ENCODE results near the gene GON4L. TPM values are rescaled to one million over a fixed set of nuclear protein-coding genes. Genes with fewer than 3 reads are reported as not detected.
"Not testable (repeated sequence)": the region's sequence is repeated elsewhere in the genome, so short reads cannot be mapped to it uniquely, and the experiment has no call there.

The GON4L gene
- total RNA-seq, 4 donors from 2014 or later: 12.2 to 32.8 (median 18.7) TPM

DNA sequence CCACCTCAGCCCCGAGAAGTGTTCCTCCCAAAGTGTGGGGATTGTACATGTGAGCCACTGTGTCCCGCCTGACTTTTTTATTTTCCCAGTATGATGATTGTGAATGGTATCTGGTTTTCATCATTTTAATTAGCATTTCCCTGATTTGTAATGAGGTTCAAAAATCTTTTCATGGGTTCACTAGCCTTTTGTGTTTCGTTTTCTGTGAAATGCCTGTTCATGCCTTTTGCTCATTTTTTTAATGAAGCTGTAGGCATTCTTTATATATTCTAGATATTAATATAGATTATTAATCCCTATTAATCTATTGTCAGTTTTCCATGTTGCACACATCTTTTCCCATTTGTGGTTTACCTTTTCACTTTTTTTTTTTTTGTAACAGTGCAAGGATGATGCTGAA lies 147.6 kb downstream of the GON4L start:
- peaks cover 0 to 36% (median 0%) of the 10 kb centered on the region in 3 donors for H3K36me3 ChIP-seq
- no peak for DNase-seq
- peaks cover 0 to 20% (median 0%) of the 10 kb centered on the region in 3 donors for H3K4me1 ChIP-seq
- TF ChIP-seq, protein P1, sequence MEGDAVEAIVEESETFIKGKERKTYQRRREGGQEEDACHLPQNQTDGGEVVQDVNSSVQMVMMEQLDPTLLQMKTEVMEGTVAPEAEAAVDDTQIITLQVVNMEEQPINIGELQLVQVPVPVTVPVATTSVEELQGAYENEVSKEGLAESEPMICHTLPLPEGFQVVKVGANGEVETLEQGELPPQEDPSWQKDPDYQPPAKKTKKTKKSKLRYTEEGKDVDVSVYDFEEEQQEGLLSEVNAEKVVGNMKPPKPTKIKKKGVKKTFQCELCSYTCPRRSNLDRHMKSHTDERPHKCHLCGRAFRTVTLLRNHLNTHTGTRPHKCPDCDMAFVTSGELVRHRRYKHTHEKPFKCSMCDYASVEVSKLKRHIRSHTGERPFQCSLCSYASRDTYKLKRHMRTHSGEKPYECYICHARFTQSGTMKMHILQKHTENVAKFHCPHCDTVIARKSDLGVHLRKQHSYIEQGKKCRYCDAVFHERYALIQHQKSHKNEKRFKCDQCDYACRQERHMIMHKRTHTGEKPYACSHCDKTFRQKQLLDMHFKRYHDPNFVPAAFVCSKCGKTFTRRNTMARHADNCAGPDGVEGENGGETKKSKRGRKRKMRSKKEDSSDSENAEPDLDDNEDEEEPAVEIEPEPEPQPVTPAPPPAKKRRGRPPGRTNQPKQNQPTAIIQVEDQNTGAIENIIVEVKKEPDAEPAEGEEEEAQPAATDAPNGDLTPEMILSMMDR (IDR thresholded peaks at IDR 0.05): no peak
- TF ChIP-seq POLR2A (IDR thresholded peaks at IDR 0.05): no peak
- H3K27me3 ChIP-seq: no peaks in the 10 kb centered on the region
- no peak overlapping the region for H3K27ac ChIP-seq
- no peaks in the 10 kb centered on the region for H3K9me3 ChIP-seq
- H3K4me3 ChIP-seq: no peak overlapping the region
- intact Hi-C loops (cut with DNase I): no loop called here
- WGBS, 2 donors: 92% methylated on average over 3 of the region's 3 CpGs

DNA sequence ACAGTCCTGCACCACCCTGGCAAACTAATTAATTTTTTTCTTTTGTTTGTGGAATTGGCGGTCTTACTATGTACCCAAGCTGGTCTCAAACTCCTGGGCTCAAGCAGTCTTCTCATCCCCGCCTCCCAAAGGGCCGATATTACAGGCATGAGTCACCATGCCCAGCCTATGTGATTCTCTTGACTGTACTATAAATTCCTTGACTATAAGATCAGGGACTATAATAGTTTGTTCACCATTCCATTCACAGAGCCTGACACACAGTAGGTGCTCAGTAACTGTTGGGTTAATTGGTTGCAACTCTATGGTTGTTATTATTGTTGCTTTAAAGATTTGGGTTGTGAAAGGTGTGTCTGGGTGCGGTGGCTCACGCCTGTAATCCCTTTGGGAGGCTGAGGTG lies 150.9 kb downstream of the GON4L start:
- H3K36me3 ChIP-seq: peaks cover 0 to 21% (median 0%) of the 10 kb centered on the region in 3 donors
- no peaks in the 10 kb centered on the region for H3K27me3 ChIP-seq
- H3K9me3 ChIP-seq: no peaks in the 10 kb centered on the region
- no peak for DNase-seq
- intact Hi-C loops (cut with DNase I): no loop called here
- no peak overlapping the region for H3K27ac ChIP-seq
- peaks cover 0 to 19% (median 0%) of the 10 kb centered on the region in 3 donors for H3K4me1 ChIP-seq
- no peak overlapping the region for H3K4me3 ChIP-seq
- TF ChIP-seq, protein P1 (IDR thresholded peaks at IDR 0.05): no peak
- no peak for TF ChIP-seq POLR2A (IDR thresholded peaks at IDR 0.05)
- 73 to 81% methylated on average over 5 of the region's 5 CpGs for WGBS, 2 donors

DNA sequence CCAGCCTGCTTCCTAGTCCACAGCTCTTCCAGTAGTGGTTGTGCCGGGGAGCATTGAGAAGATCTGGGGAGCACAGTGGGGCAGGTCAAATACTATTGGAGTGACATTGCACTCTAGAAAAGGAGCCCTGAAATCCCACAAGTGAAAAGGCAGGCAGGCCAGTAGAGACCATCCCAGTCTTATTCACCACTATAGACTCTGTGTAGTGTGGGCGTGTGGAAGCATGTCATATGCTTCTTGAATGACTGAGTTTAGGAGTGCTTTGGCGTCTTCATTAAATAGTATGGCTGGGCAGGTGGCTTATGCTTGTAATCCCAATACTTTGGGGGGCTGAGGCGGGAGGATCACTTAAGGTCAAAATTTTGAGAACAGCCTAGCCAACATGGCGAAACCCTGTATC lies 152.6 kb downstream of the GON4L start:
- H3K36me3 ChIP-seq; H3K27ac ChIP-seq; H3K9me3 ChIP-seq; H3K27me3 ChIP-seq; DNase-seq; H3K4me3 ChIP-seq; intact Hi-C loops (cut with DNase I): not testable (repeated sequence)
- peaks cover 0 to 17% (median 0%) of the 10 kb centered on the region in 3 donors for H3K4me1 ChIP-seq
- 59 to 72% methylated on average over 5 of the region's 5 CpGs for WGBS, 2 donors

DNA sequence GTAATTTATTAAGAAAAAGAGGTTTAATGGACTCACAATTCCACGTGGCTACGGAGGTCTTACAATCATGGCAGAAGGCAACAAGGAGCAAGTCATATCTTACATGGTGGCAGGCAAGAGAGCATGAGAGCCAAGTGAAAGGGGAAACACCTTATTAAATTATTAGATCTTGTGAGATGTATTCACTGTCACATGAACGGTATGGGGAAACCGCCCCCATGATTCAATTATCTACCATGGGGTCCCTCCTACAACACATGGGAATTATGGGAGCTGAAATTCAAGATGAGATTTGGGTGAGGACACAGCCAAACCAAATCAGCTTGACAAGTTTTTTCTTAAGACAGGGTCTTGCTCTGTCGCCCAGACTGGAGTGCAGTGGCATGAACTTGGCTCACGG lies 153.8 kb downstream of the GON4L start:
- Histone ChIP-seq H3K9me3 (no peaks in the 10 kb centered on the region), H3K4me3 (no peak overlapping the region), H3K36me3 (no peaks in the 10 kb centered on the region), H3K27ac (no peak overlapping the region), H3K27me3 (no peaks in the 10 kb centered on the region), H3K4me1 (peaks cover 0 to 17% (median 0%) of the 10 kb centered on the region in 3 donors)
- no peak for DNase-seq
- 84 to 88% methylated on average over 6 of the region's 6 CpGs for WGBS, 2 donors
- TF ChIP-seq, protein P1 (IDR thresholded peaks at IDR 0.05): no peak
- TF ChIP-seq POLR2A (IDR thresholded peaks at IDR 0.05): no peak
- intact Hi-C loops (cut with DNase I): no loop called here

DNA sequence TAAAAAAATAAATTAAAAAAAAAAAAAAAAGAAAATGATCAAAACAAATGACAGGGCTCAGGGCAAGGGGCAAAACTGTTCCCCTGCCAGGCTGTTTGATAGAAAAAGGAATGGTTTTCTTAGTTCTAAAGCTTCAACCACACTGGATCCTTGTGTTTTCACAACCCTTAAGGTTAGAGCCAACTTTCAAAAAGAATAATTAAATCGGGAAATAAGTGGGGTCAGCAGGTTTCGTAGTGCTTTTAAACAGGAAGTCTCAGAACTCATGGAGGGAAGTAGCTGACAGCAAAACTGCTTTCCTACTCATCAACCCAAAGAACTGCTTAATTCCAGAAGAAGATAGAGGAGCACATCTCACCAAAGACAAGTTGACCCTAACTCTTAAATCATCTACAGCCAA lies 155.3 kb downstream of the GON4L start:
- peaks cover 0 to 17% (median 0%) of the 10 kb centered on the region in 3 donors for H3K4me1 ChIP-seq
- H3K9me3 ChIP-seq; intact Hi-C loops (cut with DNase I); H3K4me3 ChIP-seq; DNase-seq; H3K27me3 ChIP-seq; H3K36me3 ChIP-seq; H3K27ac ChIP-seq: not testable (repeated sequence)
- WGBS, 2 donors: 46 to 47% methylated on average over 2 of the region's 2 CpGs

Small RNA genes within 50 kb of the gene (small RNA-seq; reads per million reads assigned to genes)
- gene RF00015: 0 reads per million in 4 donors

Other genes with a start within 250 kb of the GON4L start
- 10 to 100 TPM in 3 of 4 donors, 1 to 10 TPM in 1; 2.6 to 17.9 (median 13.6) TPM for gene MSTO1, start 247.0 kb downstream of the GON4L start, total RNA-seq
- 10 to 100 TPM; 37.8 to 91.6 (median 63.5) TPM for gene YY1AP1, start 168.4 kb downstream of the GON4L start, total RNA-seq
- 100 to 1,000 TPM in 1 of 4 donors, 10 to 100 TPM in 3; 59.9 to 144 (median 78.5) TPM for gene DAP3, start 168.1 kb downstream of the GON4L start, total RNA-seq
- 1 to 10 TPM in 3 of 4 donors, under 1 TPM in 1; 0.87 to 5.3 (median 2.7) TPM for gene SYT11, start 2.4 kb upstream of the GON4L start, total RNA-seq
- 10 to 100 TPM; 35.3 to 55.4 (median 42.6) TPM for gene RIT1, start 54.1 kb upstream of the GON4L start, total RNA-seq
- gene KHDC4, start 77.2 kb upstream of the GON4L start, total RNA-seq: 10 to 100 TPM; 12.4 to 48.1 (median 33.9) TPM
- not detected for gene RXFP4, start 84.4 kb upstream of the GON4L start, total RNA-seq
- 10 to 100 TPM; 22.6 to 38.3 (median 27.5) TPM for gene ARHGEF2, start 121.3 kb upstream of the GON4L start, total RNA-seq
- 100 to 1,000 TPM; 115 to 215 (median 179) TPM for gene SSR2, start 163.7 kb upstream of the GON4L start, total RNA-seq
- 10 to 100 TPM; 19.7 to 32.7 (median 25.5) TPM for gene UBQLN4, start 196.6 kb upstream of the GON4L start, total RNA-seq
- 10 to 100 TPM; 41.4 to 67.1 (median 53.3) TPM for gene LAMTOR2, start 197.6 kb upstream of the GON4L start, total RNA-seq
- gene RAB25, start 203.9 kb upstream of the GON4L start, total RNA-seq: 100 to 1,000 TPM; 190 to 482 (median 272) TPM
- gene MEX3A, start 225.3 kb upstream of the GON4L start, total RNA-seq: 1 to 10 TPM in 1 of 4 donors, under 1 TPM in 3; 0.15 to 1.4 (median 0.65) TPM

Measured in esophagus squamous epithelium (tissue), 5 donors.